A549 treated with CpdA at 1 μM for 4 hours (cell line): ENCODE data around the gene PSMD13. TPM values are rescaled to one million over a fixed set of nuclear protein-coding genes. Genes with fewer than 3 reads are reported as not detected.

Source experiments
- total RNA-seq: library from RNA; stranded (reverse); fragments of 200-300 nt; extraction: Qiagen RNA extraction; gene quantifications from 5 replicates; pipeline ENCODE4 v1.2.3, GENCODE V29; 2022; ENCODE audit warnings: low read depth

The PSMD13 gene
- 163 to 204 TPM (median 177 TPM) in 5 replicates for total RNA-seq

GRCh38 chr11:236774-237767 is at the start of gene PSMD13:
TSS of gene PSMD13 (plus strand) at chr11:236976. CDS start at chr11:237050, 74 bp downstream.

GRCh38 chr11:192674-193128 is 44.1 kb upstream of the PSMD13 start, which contains the start of gene SCGB1C1:
TSS of gene SCGB1C1 (plus strand) at chr11:193078. CDS start at chr11:193100, 22 bp downstream.

GRCh38 chr11:207208-207862 is 29.4 kb upstream of the PSMD13 start, which contains the start of the genes BET1L and RIC8A:
TSS of gene BET1L (minus strand) at chr11:207399. CDS start at chr11:207321, 78 bp downstream.
TSS of gene RIC8A (plus strand) at chr11:207708. CDS start at chr11:208855, 1,147 bp downstream.

GRCh38 chr11:235997-236773 is 591 bp upstream of the PSMD13 start, which contains the start of gene SIRT3:
TSS of gene SIRT3 (minus strand) at chr11:236342. CDS start at chr11:236328, 14 bp downstream.

GRCh38 chr11:278001-278951 is 41.5 kb downstream of the PSMD13 start, which contains the start of gene NLRP6:
TSS of gene NLRP6 (plus strand) at chr11:278407. CDS start at chr11:278570, 163 bp downstream.

GRCh38 chr11:288478-289397 is 52.0 kb downstream of the PSMD13 start, which contains the start of gene PGGHG:
TSS of gene PGGHG (plus strand) at chr11:289126. CDS start at chr11:289817, 691 bp downstream.

GRCh38 chr11:299081-299891 is 62.5 kb downstream of the PSMD13 start, which contains the start of gene IFITM5:
TSS of gene IFITM5 (minus strand) at chr11:299526. CDS start at chr11:299490, 36 bp downstream.

Other genes with a start within 250 kb of the PSMD13 start
- gene SCGB1C1, start 43.9 kb upstream of the PSMD13 start, total RNA-seq = not detected in 5 replicates
- 42.6 to 47.9 TPM (median 47.6 TPM) in 5 replicates for gene BET1L, start 29.6 kb upstream of the PSMD13 start, total RNA-seq
- gene RIC8A, start 29.3 kb upstream of the PSMD13 start, total RNA-seq = 100 to 124 TPM (median 116 TPM) in 5 replicates
- gene SIRT3, start 634 bp upstream of the PSMD13 start, total RNA-seq = 17.0 to 20.0 TPM (median 19.5 TPM) in 5 replicates
- gene NLRP6, start 41.4 kb downstream of the PSMD13 start, total RNA-seq = not detected in 5 replicates
- 8.3 to 14.0 TPM (median 9.9 TPM) in 5 replicates for gene PGGHG, start 52.1 kb downstream of the PSMD13 start, total RNA-seq
- 0.08 TPM in 1 of 5 replicates, not detected in the others for gene IFITM5, start 62.5 kb downstream of the PSMD13 start, total RNA-seq
- 55.4 to 67.4 TPM (median 60.2 TPM) in 5 replicates for gene IFITM2, start 70.8 kb downstream of the PSMD13 start, total RNA-seq
- 0.24 to 0.82 TPM (median 0.49 TPM) in 4 of 5 replicates, not detected in the other for gene IFITM1, start 77.1 kb downstream of the PSMD13 start, total RNA-seq
- 20.3 to 33.4 TPM (median 29.1 TPM) in 5 replicates for gene IFITM3, start 83.9 kb downstream of the PSMD13 start, total RNA-seq
- gene B4GALNT4, start 132.5 kb downstream of the PSMD13 start, total RNA-seq = 9.3 to 23.3 TPM (median 15.1 TPM) in 5 replicates
- 31.0 to 40.9 TPM (median 35.4 TPM) in 5 replicates for gene PKP3, start 157.2 kb downstream of the PSMD13 start, total RNA-seq
- gene SIGIRR, start 178.0 kb downstream of the PSMD13 start, total RNA-seq = 58.8 to 99.8 TPM (median 88.2 TPM) in 5 replicates
- gene ANO9, start 205.0 kb downstream of the PSMD13 start, total RNA-seq = 0.51 to 1.2 TPM (median 0.77 TPM) in 5 replicates
- gene PTDSS2, start 213.3 kb downstream of the PSMD13 start, total RNA-seq = 35.2 to 48.4 TPM (median 45.1 TPM) in 5 replicates